ENCODE data around the gene GASK1B.

DNA sequence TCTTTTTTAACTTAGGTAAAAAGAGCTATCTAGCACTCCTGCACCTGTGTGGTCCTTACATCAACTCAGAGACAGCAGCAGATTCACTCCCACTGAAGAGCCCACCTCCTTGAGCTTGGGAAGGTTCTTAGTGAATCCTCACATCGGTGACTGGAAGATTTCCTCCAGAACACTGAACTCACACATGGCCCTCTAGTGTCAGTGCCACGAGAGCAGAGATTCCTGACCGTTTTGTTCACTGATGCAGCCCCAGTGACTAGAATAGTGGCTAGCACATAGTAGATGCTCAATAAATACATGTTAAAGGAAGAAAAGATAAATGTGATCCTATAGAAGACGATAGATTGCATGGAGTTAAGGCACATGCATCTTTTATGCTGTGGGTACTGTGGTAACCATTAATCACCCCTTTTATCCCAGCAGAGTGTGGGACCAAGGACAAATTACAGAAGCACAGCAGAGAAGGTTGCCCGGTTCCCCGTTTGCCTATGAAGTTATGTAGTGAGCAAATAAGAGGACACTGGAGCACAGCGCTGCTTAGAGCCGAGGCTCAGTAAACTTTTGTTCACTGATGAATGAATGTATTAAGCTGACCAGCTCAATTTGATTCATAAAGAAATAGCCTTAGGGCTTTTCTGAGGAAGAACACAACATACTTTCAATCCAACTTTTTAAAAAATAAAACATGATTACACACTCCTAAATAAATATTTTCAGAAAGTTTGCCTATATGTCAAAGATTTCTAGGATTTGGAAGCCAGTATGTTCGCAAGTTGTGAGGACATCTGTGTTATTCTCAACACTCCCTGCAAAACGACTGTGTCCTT lies 8.7 kb downstream of the GASK1B start:
- TF ChIP-seq CEBPB (IDR thresholded peaks at IDR 0.05; ENCODE audit: low read depth, low read length) (no peak), POLR2A (IDR thresholded peaks at IDR 0.05; ENCODE audit: low read depth, low read length) (no peak), SMC3 (IDR thresholded peaks at IDR 0.05; ENCODE audit: low read depth, low read length) (no peak)
- TF ChIP-seq, protein P1, sequence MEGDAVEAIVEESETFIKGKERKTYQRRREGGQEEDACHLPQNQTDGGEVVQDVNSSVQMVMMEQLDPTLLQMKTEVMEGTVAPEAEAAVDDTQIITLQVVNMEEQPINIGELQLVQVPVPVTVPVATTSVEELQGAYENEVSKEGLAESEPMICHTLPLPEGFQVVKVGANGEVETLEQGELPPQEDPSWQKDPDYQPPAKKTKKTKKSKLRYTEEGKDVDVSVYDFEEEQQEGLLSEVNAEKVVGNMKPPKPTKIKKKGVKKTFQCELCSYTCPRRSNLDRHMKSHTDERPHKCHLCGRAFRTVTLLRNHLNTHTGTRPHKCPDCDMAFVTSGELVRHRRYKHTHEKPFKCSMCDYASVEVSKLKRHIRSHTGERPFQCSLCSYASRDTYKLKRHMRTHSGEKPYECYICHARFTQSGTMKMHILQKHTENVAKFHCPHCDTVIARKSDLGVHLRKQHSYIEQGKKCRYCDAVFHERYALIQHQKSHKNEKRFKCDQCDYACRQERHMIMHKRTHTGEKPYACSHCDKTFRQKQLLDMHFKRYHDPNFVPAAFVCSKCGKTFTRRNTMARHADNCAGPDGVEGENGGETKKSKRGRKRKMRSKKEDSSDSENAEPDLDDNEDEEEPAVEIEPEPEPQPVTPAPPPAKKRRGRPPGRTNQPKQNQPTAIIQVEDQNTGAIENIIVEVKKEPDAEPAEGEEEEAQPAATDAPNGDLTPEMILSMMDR (conservative IDR thresholded peaks at IDR 0.05; ENCODE audit: low read depth, low read length) = no peak
